Renal cortical epithelial cell (primary cell): ENCODE results near the gene DHTKD1. TPM values are rescaled to one million over a fixed set of nuclear protein-coding genes. Genes with fewer than 3 reads are reported as not detected.

ENCODE experiments used
- DNase-seq: peaks from one replicate; pipeline ENCODE4 v3.0.0-alpha.2; 2011; ENCODE audit warnings: low read depth
- total RNA-seq: library from RNA; depleted of rRNA; stranded (reverse); fragments of >200 nt; gene quantifications from 2 replicates; pipeline ENCODE4 v1.2.3, GENCODE V29; 2014

DHTKD1 gene
- total RNA-seq = 32.1 and 46.9 TPM in 2 replicates

GRCh38 chr10:12068449-12069269, at the start of gene DHTKD1:
Gene DHTKD1, plus strand, starts transcription at chr10:12068954. Its CDS starts 80 bp downstream, at chr10:12069034.
- DNase-seq = peak; percentile 93

GRCh38 chr10:12019283-12019971, 49.3 kb upstream of the DHTKD1 start:
- DNase-seq = no peak

- DNase-seq = no peak
Observed at GRCh38 chr10:12020574-12020973, 48.2 kb upstream of the DHTKD1 start.

- no peak for DNase-seq
Observed at GRCh38 chr10:12022580-12023257, 46.0 kb upstream of the DHTKD1 start.

GRCh38 chr10:12025591-12025990, 43.2 kb upstream of the DHTKD1 start:
- no peak for DNase-seq

GRCh38 chr10:12027539-12027938, 41.2 kb upstream of the DHTKD1 start:
- DNase-seq = no peak

- no peak for DNase-seq
Observed at GRCh38 chr10:12031404-12031803, 37.4 kb upstream of the DHTKD1 start.

GRCh38 chr10:12036073-12036655, 32.6 kb upstream of the DHTKD1 start:
- no peak for DNase-seq

- DNase-seq = peak; percentile 32
Observed at GRCh38 chr10:12041766-12042408, 26.9 kb upstream of the DHTKD1 start.

GRCh38 chr10:12042409-12042796, 26.4 kb upstream of the DHTKD1 start:
- DNase-seq = no peak

GRCh38 chr10:12042797-12043651, 25.7 kb upstream of the DHTKD1 start, which contains the start of gene UPF2:
Gene UPF2, minus strand, starts transcription at chr10:12042809. Its CDS starts 7,386 bp downstream, at chr10:12035423.
- DNase-seq = peak; percentile 95

- DNase-seq = no peak
Observed at GRCh38 chr10:12045596-12045995, 23.2 kb upstream of the DHTKD1 start.

- no peak for DNase-seq
Observed at GRCh38 chr10:12048547-12048946, 20.2 kb upstream of the DHTKD1 start.

GRCh38 chr10:12050528-12050927, 18.2 kb upstream of the DHTKD1 start:
- peak; percentile 26 for DNase-seq

GRCh38 chr10:12051241-12051640, 17.5 kb upstream of the DHTKD1 start:
- no peak for DNase-seq

GRCh38 chr10:12055732-12056131, 13.0 kb upstream of the DHTKD1 start:
- no peak for DNase-seq

GRCh38 chr10:12056748-12057147, 12.0 kb upstream of the DHTKD1 start:
- no peak for DNase-seq

GRCh38 chr10:12061124-12061523, 7.6 kb upstream of the DHTKD1 start:
- DNase-seq = no peak

- no peak for DNase-seq
Observed at GRCh38 chr10:12062754-12063482, 5.8 kb upstream of the DHTKD1 start.

GRCh38 chr10:12063483-12063818, 5.3 kb upstream of the DHTKD1 start:
- no peak for DNase-seq
